Stimulated activated CD4-positive, alpha-beta T cell treated with anti-CD3 and anti-CD28 coated beads, Interleukin-12 subunit alpha, Interleukin-12 subunit beta, amount 100 ng/mL, for 24 hours (primary cell): ENCODE measurements around the gene ITPRIP.

Source experiments
- DNase-seq, 2 experiments: peaks; one replicate each; pipeline ENCODE4 v3.0.0-alpha.2; 2020; ENCODE audit warnings: low read depth in 2 of 2

Gene ITPRIP, protein sequence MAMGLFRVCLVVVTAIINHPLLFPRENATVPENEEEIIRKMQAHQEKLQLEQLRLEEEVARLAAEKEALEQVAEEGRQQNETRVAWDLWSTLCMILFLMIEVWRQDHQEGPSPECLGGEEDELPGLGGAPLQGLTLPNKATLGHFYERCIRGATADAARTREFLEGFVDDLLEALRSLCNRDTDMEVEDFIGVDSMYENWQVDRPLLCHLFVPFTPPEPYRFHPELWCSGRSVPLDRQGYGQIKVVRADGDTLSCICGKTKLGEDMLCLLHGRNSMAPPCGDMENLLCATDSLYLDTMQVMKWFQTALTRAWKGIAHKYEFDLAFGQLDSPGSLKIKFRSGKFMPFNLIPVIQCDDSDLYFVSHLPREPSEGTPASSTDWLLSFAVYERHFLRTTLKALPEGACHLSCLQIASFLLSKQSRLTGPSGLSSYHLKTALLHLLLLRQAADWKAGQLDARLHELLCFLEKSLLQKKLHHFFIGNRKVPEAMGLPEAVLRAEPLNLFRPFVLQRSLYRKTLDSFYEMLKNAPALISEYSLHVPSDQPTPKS

DNA sequence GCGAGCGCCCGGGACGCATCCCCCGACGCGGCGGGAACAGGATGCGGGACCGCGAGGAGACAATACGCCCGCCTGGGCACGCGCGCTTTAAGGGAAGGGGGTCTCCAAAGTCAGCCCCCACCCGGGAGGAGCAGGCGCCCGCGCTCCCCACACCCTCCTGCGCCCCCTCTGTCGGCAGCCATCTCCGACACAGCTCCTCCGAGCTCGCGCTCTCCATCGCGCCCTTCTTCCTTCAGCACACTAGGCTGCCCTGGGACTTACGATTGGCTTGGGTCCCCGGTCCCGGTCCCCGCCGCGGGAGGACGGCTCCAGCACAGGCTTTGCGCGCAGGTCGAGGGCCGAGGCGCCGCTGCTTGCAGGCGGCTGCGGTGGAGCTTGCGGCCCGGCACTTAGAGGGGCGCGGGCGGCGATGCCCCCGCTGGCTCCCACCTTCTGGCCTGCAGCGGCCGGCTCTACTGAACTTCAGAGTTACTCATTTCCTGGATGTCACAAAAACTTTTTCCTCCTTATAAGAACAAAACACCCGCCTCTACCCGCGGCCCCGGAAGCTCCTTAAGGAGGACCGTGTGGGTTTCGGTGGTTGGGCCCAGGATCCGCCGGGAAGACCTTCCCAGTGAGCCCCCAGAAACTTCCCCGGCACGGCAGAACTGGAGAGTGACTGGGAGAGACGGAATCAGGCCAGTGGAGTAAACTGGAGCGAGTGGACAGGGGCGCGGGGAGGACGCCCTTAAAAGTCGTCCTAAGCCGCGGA, at the start of gene ITPRIP:
TSS of gene ITPRIP (minus strand) at position 481 of the 751 bp plus-strand sequence. CDS start 22,414 bp downstream, outside the sequence.
- DNase-seq = peak; percentile 57 to 58

DNA sequence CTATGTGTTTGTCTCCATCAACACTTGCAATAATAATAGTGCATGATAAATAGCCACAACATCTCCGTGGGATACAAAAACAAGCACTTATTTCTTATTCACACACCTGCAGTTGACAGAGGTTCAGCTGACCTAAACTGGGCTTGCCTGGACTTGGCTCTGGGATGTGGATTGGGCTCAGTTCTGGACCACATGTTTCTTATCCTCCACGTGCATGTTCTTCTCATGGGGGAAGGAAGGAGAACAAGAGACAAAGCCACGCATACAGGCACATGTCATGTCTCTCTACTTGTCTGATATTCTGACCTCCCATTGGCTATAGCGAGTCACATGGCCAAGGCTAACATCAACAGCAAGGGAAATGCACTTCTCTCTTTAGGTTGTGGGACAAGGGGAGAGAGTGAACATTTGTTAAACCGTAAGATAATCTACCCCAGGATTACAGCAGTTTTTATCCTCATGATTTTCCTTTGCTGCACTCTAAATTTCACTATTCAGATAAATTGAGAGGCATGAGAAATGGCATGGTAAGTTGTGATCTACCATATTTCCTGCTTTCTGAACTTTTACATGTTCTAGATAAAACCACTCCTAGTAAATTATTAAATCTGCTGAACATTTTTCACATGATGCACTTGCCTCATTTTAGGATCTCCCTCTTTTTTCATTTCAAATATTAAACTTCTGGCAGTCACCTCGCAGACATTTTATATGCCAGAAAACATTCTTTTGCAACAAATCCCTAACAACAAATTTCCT, 49.0 kb upstream of the ITPRIP start:
- DNase-seq = no peak

DNA sequence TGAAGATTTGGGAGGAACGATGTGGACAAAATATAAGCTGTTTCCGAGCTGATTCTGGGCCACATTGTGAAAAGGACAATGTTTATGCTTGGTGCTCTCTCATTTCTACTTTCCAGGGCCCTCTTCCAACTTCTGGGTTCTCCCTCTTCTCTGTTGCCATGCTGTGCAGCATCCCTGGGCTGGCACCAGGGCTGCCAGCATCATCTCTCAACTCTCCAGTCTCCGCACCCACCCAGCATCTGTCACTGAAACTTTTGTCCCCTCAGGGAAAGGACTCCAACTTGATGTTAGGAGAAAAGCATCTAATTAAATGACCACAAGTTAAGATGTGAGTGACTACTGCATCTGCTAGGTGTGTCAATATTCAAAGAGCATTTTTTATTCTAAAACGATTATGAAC, 42.1 kb upstream of the ITPRIP start:
- no peak for DNase-seq

DNA sequence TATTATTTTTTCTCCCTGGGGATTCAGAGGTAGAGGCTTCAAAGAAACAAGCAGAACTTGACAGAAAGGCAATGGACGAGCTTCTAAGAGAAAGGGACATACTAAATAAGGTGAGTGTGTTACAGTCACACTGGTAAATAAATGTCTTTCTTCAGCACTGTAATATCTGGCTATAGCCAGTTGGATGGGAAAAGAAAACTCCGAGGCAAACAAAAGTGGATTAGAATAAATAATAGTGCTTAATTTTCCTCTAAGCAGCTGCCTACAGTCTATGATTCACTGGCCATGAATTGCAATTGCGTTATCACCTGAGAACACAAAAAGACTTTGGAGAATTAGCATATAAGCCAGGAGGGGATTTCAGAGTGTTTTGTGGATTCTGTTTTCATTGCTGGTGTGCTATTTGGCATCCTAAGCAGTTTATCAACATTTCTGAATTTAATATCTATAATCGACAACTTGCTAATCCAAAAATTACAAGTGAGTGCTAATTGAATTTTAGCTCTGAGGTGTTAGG, 38.6 kb upstream of the ITPRIP start:
- DNase-seq = no peak

DNA sequence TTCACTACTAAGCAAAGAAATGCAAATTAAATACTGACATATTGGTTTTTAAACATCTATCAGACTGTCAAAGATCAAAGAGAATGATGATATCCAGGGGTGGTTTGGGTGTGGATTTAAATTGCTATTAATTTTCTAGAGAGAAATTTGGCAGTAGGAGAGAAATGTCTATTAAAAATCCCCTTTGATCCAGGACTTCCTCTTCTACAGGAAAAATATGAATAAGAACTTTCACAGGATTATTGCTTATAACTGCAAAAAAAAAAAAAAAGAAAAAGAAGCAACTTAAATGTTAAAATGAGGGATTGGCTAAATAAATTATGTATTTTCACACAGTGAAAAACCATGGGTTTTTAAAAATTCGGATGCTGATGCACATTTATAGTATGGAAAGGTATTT, 36.3 kb upstream of the ITPRIP start:
- DNase-seq = no peak

DNA sequence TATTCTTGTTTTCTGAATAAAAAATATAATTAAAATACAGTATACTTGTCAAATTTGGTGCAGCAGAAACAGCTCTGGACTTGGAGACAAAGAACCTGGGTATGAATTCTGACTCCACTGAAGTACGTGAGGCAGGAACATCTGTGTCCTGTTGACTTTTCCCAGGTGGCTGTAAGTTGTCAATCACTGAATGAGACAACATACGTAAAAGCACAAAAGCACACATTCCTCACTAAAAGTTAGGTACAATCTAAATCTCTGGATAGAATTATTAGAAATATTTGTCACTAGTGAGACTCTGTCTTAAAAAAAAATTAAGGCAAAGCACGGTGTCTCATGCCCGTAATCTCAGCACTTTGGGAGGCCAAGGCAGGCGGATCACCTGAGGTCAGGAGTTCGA, 33.5 kb upstream of the ITPRIP start:
- no peak for DNase-seq

DNA sequence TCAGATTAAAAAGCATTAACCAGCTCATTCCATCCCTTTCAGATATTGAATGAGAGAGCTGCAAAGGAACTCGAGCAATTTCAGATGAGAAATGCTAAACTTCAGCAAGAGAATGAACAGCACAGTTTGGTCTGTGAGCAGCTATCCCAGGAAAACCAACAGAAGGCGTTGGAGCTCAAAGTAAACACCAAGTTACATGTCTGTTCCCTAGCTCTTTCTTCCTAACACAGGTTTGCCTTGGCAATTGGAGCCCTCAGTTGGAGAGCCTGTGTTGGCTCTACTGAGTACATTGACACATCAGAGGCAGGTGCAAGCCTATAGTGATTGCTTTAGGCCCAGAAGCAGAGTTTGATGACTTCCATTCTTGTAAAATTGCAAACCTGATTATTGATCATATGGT, 30.1 kb upstream of the ITPRIP start:
- no peak for DNase-seq

DNA sequence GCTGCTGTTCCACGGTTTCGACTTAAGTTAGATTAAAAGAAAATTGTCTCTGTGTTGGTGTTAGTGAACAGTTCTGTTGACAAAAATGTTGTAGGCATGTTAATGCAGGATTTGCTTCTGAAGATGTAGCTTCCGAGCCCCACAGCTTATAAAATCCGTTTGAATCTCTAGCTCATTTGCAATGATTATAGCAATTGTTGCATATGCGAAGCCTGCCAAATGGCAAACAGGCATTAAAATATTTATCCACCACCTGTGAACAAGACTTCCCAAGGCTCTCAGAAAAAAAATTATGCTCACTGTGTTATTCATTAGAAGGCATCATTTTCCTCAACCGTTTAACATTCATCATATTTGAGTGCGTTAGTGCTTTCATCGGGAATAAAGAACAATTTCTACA, 29.6 kb upstream of the ITPRIP start:
- DNase-seq = no peak

DNA sequence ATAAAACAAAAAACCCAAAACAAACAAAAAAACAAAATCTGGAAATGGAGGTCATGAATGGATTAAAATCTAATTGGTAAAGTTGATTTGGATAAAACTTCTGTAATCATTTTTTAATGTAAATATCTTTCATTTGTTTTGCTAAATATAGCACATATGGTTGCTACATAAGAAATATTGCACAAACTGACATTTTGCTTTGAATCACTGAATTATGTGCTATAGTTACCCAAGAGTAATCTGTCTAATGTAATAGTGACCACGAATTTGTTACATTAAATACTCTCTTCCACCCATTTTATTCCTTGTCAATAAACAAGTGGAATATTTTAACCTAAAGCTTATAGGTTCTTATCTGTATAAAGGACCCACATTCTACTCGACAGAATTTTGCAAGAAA, 21.5 kb upstream of the ITPRIP start:
- DNase-seq = no peak

DNA sequence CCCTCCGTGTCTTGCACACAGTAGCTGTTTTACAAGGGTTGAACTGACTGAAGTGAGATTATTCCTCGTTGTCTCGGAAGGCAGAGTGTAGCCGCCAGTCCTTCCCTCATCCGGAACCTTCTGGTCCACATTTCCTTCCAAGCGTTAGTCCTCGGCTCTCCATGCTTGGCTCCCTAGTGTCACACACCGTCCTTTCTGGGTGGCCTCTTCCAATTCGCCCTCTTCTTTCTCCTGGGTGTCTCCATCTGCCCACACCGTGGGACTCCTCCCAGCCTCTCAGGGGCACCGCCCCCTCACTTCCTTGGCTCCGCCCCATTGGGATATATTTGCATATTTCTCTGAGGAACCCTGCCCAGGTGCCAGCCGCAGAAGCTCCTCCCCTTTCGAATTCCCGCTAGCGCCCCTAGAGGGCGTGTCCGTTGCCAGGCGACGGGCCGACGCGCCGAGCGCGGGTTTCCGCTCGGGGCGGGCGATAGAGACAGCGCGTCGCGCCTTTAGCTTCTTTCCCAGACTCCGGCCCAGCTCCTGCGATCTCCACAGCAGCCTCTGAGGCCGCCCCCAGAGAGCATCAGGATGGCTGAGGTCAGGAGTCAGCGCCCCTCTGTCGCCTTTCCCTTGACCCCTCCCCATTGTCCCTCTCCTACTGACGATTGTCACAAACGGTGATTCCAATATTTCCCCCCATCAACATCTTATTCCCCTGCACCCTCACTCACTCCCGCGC, 15.2 kb upstream of the ITPRIP start, which contains the start of gene CFAP58:
TSS of gene CFAP58 (plus strand) at position 509 of the 724 bp plus-strand sequence. CDS start at position 574, 65 bp downstream.
- DNase-seq = peak; percentile 77 to 83

DNA sequence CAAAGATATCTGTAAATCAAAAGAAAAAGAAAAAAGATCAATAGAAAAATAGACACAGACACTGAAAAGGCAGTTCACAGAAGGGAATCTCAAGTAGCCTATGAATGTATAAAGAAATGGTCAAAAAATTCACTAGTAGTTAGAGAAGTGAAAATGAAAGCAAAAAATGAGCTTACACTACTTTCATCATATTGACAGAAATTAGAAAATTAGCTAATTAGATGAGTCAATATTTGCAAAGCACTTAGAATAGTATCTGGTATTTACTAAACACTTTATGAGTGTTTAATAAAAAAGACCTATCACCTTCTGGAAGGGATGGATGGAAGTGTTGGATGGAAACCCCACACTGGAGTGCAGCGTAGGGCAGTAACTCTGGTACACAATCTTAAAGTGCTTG, 13.7 kb upstream of the ITPRIP start:
- DNase-seq = no peak

DNA sequence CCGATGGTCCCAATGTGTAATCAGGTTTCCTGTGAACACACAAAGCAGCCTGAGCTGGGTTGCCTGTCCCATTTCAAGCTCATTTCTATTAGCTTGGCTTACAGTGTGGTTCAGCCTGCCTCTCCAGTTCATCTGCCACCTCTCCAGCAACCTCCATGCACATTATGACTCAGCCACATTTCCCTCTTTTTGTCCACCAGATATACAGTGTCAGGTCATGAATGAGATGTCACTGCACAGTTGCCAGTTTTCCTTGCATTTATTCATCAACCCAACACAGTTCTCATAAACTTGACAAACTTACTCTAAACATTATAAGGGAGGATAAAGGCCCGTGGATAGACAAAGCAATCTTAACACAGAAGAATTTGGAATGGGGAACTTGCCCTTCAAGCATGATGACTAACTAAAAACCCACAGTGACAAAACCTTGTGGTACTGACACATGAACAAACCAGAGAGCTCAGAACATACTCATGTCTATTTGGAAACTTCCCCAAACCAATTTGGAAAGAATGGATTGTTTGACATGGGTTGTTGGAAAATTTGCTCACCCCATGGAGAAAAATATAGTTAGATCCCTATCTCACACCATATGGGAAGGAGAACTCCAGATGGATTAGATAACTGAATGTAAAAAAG, 12.9 kb upstream of the ITPRIP start:
- no peak for DNase-seq

DNA sequence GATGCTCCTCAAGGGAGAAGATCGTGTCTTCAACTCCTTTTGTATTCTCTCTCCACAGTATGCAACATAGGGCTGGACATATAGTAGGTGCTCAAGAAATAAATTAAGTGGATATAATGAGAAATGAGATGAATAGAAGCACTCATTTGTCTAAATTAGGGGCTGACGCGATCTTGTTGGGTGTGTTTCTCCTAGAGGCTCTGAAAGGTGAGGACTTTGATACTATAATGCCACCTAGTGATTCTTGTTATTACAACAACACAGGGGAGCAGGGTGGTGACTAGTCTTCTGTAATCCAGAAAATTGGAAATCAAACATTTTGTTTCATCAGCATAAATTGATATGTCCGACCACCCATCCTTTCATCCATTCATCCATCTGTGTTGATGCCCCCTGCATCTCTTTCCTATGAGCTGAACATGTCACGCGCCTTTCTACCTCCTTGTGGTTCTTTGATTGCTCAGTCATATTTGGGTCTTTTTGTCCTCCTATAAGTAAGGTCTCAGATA, 11.9 kb upstream of the ITPRIP start:
- no peak for DNase-seq

DNA sequence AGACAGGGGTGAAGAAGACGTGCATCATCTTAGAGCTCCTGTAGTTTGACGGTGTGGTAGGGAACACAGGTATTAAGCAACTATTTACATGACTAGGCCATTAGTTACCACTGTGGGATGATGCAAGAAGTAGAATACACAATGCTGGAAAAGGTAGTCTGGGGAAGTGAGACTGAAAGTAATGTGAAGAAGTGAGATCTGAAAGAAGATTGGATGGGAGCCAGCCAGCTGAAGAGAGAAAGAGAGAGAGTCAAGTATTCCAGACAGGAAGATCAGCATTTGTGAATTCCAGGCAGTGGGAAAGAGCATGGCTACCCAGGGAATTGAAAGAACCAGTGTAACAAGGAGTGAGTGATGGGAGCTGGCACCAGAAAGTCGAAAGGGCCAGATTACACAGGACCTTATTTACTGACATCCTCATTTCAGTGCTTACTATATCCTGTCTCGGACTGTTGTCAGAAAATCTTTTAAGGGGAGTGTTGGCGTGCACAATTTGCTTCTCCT, 11.4 kb upstream of the ITPRIP start:
- no peak for DNase-seq

DNA sequence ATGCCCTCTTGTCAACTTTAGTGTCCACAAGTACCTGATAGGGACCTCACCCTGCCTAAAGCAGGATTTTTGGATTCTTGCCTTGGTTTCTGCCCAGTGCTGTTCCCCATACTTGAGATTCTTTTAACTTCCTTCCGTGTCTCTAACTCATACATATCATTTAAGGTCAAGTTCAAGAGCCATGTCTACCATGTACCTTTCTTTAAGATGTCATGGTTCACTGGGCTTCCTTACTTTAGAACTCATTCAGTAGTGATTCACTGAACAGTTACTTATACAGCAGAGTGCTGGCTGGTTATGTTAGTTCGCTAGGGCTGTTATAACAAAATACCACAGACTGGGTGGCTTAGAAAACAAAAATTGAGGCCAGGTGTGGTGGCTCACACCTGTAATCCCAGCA, 10.3 kb upstream of the ITPRIP start:
- DNase-seq = no peak

DNA sequence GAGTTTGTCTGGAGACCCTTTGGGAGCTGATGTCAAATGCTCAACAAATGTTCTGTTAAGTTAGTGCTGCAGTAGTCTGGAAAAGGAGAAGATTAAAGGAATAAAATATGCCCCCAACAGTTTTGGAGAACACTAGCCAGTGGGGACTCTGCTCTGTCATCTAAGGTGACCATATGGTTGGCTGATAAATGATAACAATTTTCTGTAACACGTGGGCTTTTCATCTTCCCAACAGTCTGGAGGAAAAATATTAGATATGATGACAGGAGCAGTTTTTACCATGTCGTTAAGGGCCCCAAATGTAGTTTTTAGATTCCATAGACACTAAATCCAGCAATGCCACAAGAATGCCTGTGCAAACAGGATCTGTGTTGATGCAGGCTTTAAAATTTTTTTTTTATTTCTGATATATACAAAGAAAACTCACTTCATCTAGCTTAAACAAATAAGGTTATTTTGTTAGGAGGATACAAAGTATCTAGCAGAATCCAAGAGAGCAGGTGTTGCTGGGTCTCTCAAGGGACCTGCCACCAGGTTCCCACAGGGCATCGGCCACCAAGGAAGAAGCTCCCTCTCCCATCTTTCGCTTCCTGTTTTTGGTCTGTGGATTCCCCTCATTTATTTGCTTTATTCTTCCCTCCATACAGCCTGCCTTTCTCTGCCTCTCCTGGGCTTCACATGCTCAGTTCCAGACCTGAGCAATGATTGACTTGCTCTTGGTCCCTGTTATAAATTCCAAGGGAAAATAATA, 9.2 kb upstream of the ITPRIP start:
- no peak for DNase-seq

DNA sequence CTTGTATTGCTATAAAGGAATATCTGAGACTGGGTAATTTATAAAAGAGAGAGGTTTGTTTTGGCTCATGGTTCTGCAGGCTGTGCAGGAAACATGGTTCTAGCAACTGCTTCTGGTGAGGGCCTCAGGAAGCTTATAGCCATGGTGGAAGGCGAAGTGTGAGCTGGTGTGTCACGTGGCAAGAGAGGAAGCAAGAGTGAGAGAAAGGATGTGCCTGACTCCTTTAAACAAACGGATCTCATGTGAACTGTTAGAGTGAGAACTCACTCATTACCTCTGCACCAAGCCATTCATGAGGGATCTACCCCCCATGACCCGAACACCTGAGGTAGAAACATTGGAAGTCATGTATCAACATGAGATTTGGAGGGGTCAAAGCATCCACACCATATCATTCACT, 7.7 kb upstream of the ITPRIP start:
- DNase-seq = no peak

DNA sequence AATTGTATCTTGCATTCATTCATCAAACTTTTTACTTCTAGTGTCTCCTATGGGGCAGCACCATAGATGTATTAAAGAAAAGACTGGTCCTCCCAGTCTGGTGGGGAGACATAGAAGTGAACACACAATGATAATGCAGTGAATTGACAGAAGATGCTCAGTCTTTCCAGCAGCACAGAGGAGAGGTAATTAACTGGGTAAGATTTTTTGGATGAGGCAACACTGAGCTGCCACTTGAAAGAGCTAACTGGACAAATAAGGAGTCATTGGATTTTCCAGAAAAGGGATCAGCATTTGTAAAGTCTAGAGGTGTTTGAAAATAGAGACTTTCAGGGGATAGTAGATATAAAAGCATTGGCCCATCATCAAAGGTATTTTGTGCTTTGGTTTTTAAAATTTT, 7.2 kb upstream of the ITPRIP start:
- no peak for DNase-seq

DNA sequence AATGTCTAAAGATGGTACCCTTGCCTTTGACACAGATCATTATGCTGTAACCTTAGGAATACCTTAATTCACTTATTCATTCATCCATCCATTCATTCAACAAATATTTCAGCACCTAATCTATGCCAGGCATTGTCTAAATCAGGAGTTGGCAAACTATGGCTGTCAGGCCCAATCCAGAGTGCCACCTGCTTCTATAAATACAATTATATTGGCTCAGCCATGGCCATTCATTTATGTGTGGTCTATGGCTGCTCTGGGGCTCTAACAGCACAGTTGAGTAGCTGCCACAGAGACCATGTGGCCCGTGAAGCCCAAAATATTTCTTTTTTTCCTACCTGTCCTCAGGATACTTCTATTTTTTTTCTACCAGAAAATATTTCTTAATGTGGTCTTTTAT, 6.0 kb upstream of the ITPRIP start:
- DNase-seq = no peak
